NCI-H1105 treated with DMSO at 0.1 percent for 48 hours (cell line): ENCODE data around the gene ARHGAP22.

ENCODE experiments used
- DNase-seq: peaks from one replicate; lab custom pipeline; 2025; lab: John Stamatoyannopoulos, UW

Gene ARHGAP22

DNA sequence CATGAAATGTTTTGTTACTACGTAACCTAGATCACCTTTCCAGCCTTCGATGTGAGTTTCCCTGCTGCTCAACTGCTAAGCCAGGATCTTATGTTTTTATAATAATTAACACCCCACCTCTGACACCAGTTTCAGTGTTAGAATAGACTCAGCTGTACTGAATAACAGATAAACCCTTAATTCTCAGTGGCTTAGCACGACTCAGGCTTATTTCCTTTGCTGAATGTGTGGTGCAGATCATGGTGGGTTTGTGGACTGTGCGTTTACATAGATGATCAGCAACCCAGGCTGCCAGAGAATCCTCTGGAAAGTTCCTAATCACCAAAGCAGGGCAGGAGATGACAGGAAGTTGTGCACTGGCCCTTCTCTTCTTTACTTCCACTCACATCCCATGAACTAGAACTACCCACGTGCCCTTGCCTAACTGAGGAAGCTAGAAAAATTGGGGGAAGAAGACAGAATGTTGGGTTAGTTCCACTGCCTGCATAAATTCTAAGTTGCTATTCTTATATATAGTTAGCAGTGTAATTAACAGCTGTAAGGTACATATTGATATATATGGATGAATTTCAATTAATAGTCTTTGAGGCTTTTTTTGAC, 186.6 kb downstream of the ARHGAP22 start:
- DNase-seq, result no peak

DNA sequence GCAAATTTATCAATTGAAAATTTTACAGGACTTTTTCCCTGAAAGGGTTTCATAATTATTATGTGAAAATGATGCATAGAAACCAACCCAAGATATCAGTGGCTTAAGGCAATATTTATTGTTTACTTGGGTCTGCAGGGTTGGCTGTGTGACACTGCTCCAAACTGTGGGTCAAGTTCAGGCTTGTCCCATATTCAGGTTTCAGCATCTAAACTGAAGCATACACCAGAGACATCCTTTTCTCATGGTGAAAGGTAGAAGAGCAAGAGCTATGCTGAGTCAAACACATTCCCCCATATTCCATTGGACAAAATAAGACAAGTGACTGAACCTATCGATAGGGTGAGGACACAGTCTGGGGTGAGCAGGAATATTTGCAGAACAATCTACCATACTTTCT, 187.5 kb downstream of the ARHGAP22 start:
- DNase-seq, result peak; percentile 8

GRCh38 chr10:48416584-48417232, 188.2 kb downstream of the ARHGAP22 start:
- no peak for DNase-seq

DNA sequence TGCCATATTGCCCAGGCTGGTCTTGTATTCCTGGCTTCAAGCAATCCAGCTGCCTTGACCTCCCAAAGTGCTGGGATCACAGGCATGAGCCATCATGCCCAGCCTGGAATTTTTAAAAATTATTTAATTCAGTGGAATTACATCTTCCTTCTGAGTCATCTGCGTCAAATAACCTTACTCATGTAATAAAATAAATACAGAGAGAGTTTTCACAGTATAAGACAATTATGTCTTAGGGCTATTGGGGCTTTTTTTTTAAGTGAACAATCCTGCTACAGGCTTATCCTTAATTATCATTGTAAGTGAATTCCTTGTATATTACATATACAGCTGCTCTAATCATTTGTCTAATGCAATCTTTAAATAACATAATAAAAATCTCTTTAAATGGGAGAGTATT, 190.1 kb downstream of the ARHGAP22 start:
- DNase-seq, result no peak

- no peak for DNase-seq
Measured at GRCh38 chr10:48414160-48414559, 190.7 kb downstream of the ARHGAP22 start.

DNA sequence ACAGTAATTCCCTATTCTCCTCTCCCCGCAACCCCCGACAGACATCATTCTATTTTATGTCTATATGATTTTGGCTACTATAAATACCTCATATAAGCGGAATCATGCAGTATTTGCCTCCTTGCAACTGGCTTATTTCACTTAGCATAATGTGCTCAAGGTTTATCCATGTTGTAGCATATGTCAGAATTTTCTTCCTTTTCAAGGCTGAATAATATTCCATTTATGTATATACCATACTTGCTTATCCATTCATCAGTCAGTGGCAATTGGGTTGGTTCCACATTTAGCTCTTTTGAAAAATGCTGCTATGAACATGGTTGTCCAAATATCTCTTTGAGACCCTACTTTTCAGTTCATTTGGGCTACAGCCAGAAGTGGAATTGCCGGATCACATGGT, 191.9 kb downstream of the ARHGAP22 start:
- DNase-seq, result no peak

DNA sequence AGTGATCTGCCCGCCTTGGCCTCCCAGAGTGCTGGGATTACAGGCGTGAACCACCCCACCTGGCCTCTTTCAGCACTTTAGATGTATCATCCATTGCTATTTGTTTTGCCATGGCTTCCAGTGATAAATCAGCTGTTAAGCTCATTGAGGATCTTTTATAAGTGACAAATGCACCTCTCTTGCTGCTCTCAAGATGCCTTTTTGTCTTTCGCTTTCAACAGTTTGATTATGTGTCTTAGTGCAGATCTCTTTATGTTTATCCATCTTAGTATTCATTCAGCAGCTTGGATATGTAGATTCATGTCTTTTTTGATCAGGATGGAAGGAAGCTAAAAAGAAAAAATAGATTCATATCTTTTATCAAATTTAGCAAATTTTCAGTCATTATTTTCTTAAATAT, 192.8 kb downstream of the ARHGAP22 start:
- no peak for DNase-seq

DNA sequence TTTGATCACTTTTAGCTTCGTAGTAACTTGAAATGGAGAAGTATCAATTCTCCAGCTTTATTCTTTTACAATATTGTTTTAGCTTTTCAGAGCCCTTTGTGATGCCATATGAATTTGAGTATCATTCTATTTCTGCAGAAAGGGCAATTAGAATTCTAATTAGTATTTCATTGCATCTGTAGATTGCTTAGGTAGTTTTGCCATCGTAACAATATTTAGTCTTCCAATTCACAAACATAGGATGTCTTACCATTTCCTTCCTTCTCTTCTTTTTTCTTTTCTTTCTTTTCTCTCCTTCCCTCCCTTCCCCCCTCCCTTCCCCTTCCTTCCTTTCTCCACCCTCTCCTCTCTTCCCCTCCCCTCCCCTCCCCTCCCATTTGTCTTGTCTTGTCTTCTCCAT, 193.4 kb downstream of the ARHGAP22 start:
- DNase-seq, result no peak

GRCh38 chr10:48410503-48410902, 194.4 kb downstream of the ARHGAP22 start:
- no peak for DNase-seq

DNA sequence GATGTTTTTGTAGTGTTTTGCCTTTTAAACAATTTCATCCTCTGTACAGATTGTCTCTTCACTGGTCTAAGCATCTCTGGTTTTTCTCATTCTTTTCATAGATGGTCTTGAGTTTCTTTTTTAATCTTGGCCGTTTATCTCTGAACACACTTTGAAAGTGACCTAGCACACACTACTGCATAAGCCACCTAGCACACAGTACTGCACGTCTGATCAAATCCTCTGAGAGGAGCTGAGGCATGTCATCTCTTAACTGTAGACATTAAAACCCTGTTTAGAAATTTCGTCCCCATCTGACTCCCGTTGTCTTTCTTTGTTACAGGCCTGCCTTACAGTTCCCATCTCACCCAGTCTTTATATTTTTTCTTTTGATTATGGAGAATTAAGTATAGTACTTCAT, 198.2 kb downstream of the ARHGAP22 start:
- DNase-seq, result no peak

GRCh38 chr10:48406204-48406603, 198.7 kb downstream of the ARHGAP22 start:
- no peak for DNase-seq

DNA sequence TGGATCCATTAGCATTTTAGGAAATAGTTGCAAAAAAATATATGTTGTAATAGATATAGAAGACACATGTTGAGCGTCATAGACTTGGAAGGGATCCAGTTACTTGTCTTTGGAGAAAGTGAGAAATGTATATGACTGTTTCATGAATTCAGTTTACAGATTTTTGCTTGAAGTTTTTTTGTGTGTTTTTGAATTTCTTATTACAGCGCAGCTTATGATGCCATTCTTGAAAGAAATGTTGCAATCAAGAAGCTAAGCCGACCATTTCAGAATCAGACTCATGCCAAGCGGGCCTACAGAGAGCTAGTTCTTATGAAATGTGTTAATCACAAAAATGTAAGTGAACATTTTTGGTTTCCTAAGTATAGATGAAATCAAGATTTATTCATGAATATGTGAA, 200.2 kb downstream of the ARHGAP22 start:
- DNase-seq, result no peak

- DNase-seq, result no peak
Measured at GRCh38 chr10:48400850-48401220, 204.0 kb downstream of the ARHGAP22 start.

GRCh38 chr10:48400129-48400849, 204.6 kb downstream of the ARHGAP22 start:
- DNase-seq, result no peak

GRCh38 chr10:48399551-48399950, 205.3 kb downstream of the ARHGAP22 start:
- no peak for DNase-seq

DNA sequence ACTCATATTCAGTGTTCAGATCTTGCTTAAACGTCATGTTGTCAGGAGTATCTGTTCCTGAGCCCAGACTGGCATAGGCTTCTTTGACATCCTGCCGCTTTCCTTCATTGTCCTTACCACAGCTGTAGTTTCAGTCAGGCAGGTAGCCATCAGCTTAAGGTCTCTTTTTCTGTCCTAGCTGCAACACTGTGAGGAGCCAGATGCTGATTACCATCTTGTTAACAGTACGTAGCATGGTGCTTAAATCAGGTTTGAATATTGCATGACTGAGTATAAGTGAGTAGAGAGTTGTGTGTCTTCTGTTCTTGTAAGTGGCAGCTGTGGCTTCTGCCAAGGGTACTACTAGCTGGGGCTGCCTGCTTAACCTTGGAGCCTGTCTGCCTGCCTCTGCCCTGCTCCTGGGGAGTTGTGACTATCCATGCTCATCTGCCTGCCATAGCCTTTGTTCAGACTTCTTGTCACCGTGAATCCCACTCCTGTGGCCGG, 205.8 kb downstream of the ARHGAP22 start:
- DNase-seq, result no peak

GRCh38 chr10:48398261-48398660, 206.6 kb downstream of the ARHGAP22 start:
- DNase-seq, result no peak
